Keratinocyte (primary cell): ENCODE data around the gene PIWIL4. TPM values are rescaled to one million over a fixed set of nuclear protein-coding genes. Genes with fewer than 3 reads are reported as not detected.
A peak's percentile ranks its signal among the peaks of the same experiment; 100 is the strongest.

Source experiments
- DNase-seq: peaks from one replicate; pipeline ENCODE4 v3.0.0-alpha.2; 2011; ENCODE audit warnings: low read depth, missing footprints, low spot score
- FAIRE-seq: peaks from 2 replicates; lab custom pipeline; 2011; peaks lifted over from hg19 to GRCh38; lab: Jason Lieb, UNC
- H2AFZ ChIP-seq: 2 replicates; pipeline ENCODE4 v1.6.0; 2012; ENCODE audit warnings: low read length, control low read depth, inconsistent platforms; ENCODE audit not compliant: control insufficient read depth
- H3K27ac ChIP-seq: 2 replicates; pipeline ENCODE4 v1.5.1; 2011; ENCODE audit warnings: low read length; ENCODE audit not compliant: control insufficient read depth, insufficient read depth
- H3K27me3 ChIP-seq: 3 replicates; pipeline ENCODE4 v1.6.0; 2011; ENCODE audit warnings: low read length; ENCODE audit not compliant: control insufficient read depth, insufficient read depth; ENCODE audit errors: extremely low read depth
- H3K36me3 ChIP-seq, 2 experiments: 2 replicates in 1 of 2; 3 replicates in 1 of 2; pipeline ENCODE4 v1.5.1; 2011; ENCODE audit warnings: low read length in 2 of 2, mild to moderate bottlenecking in 1 of 2; ENCODE audit not compliant: control insufficient read depth in 2 of 2, insufficient read depth in 2 of 2; ENCODE audit errors: extremely low read depth in 1 of 2
- H3K4me1 ChIP-seq: 3 replicates; pipeline ENCODE4 v1.5.1; 2011; ENCODE audit warnings: low read length; ENCODE audit not compliant: control insufficient read depth, insufficient read depth; ENCODE audit errors: extremely low read depth
- H3K4me2 ChIP-seq: 3 replicates; pipeline ENCODE4 v1.6.0; 2011; ENCODE audit warnings: low read depth, low read length; ENCODE audit not compliant: control insufficient read depth, insufficient read depth; ENCODE audit errors: extremely low read depth
- H3K4me3 ChIP-seq, 3 experiments: fragments of 200-600 bp in 1 of 3; sonication (generic) in 1 of 3; 2 replicates in 2 of 3; 3 replicates in 1 of 3; pipeline ENCODE4 v1.5.1; 2011 to 2016; ENCODE audit warnings: low read length in 3 of 3, mild to moderate bottlenecking in 3 of 3, control low read depth in 2 of 3, inconsistent platforms in 1 of 3, low read depth in 1 of 3, mixed read lengths in 1 of 3, mixed run types in 1 of 3, moderate library complexity in 1 of 3; ENCODE audit not compliant: control insufficient read depth in 2 of 3, insufficient read depth in 2 of 3; ENCODE audit errors: extremely low read depth in 1 of 3
- H3K79me2 ChIP-seq: 2 replicates; pipeline ENCODE4 v1.6.0; 2012; ENCODE audit warnings: low read length; ENCODE audit not compliant: control insufficient read depth, insufficient read depth
- H3K9ac ChIP-seq: 3 replicates; pipeline ENCODE4 v1.6.0; 2011; ENCODE audit warnings: low read length; ENCODE audit not compliant: control insufficient read depth, insufficient read depth; ENCODE audit errors: extremely low read depth
- H3K9me1 ChIP-seq: 3 replicates; pipeline ENCODE4 v1.6.0; 2011; ENCODE audit warnings: low read length; ENCODE audit not compliant: control insufficient read depth, insufficient read depth; ENCODE audit errors: extremely low read depth
- H3K9me3 ChIP-seq: 2 replicates; pipeline ENCODE4 v1.5.1; 2012; ENCODE audit warnings: low read depth, low read length; ENCODE audit not compliant: control insufficient read depth
- H4K20me1 ChIP-seq: 3 replicates; pipeline ENCODE4 v1.6.0; 2011; ENCODE audit warnings: low read length; ENCODE audit not compliant: control insufficient read depth, insufficient read depth; ENCODE audit errors: extremely low read depth
- CTCF ChIP-seq, 3 experiments: IDR thresholded peaks in 1 of 3; conservative IDR thresholded peaks in 1 of 3; optimal IDR thresholded peaks in 1 of 3; 2 replicates in 2 of 3; 3 replicates in 1 of 3; pipeline versions ENCODE3 to v1.5.1; 2011; ENCODE audit warnings: low read length in 3 of 3, mild to moderate bottlenecking in 3 of 3, moderate library complexity in 2 of 3, control low read depth in 1 of 3, inconsistent platforms in 1 of 3; ENCODE audit not compliant: insufficient read depth in 2 of 3; ENCODE audit errors: extremely low read depth in 1 of 3
- EZH2 ChIP-seq: IDR thresholded peaks from one replicate; pipeline ENCODE4 v1.6.1; 2012; ENCODE audit warnings: inconsistent platforms, mild to moderate bottlenecking, low read length, moderate library complexity
- dilution Hi-C: fragments of 300-500 bp; cut with MboI; formaldehyde crosslinking; loops from one replicate; pipeline ENCODE4 v1.7.0; 2020; ENCODE audit warnings: low sequenced_read_pairs; ENCODE audit not compliant: extremely low pct_ligation_motif_present
- polyA plus RNA-seq, 5 experiments: library from polyadenylated mRNA; depleted of rRNA in 3 of 5; stranded (reverse) in 3 of 5; stranded (forward) in 1 of 5; unstranded in 1 of 5; fragments of >200 nt; gene quantifications; 1 replicate in 1 of 5; 2 replicates in 3 of 5; 3 replicates in 1 of 5; pipeline versions ENCODE4 v1.2.1 to v1.2.3, GENCODE V29; 2011 to 2012; ENCODE audit warnings: missing spikeins in 2 of 5, low read depth in 1 of 5, low replicate concordance in 1 of 5

Gene PIWIL4
- polyA plus RNA-seq, 1 donor (not counting 4 experiments of a cell fraction or from before 2014, with no cell fraction given), result 0.14 TPM

DNA sequence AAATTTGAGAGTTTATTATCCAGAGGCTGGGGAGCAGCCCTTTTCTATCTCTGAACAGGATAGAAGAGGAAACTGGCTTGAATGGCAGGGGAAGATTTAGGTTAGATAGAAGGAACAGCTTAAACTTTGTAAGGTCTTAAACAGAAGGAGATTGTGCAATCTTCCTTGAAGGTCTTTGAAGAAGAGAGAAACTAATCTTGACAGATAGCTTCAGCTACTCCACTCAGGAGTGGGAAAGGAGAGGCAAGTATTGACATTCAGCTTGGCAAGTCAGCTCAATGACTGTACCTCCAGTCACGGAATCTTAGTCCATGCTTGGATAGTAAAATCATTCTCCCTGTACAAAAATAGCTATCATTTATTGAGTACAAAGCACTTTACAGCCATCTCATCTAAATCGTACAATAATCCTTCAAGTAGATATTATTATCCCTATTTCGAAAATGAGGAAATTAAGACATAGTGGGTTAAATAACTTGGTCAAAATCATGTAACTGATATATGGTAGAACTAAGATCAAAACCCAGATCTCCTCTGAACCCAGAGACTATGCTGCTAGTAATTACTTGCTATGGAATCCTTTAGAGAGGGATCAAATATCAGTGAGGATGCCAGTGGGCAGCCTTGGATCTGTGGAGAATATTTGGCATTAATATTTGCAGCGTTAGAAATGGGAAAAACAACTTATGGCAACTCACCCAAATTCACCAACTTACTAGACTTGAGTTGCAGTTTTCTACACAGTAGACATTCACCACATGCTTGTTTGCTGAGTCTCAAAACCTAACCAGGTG is 40.3 kb upstream of the PIWIL4 start:
- dilution Hi-C loops, result no loop called here
- Histone ChIP-seq H3K4me1 (peaks cover 23% of the 10 kb centered on the region), H3K9me3 (no peaks in the 10 kb centered on the region), H3K79me2 (no peaks in the 10 kb centered on the region), H2AFZ (no peak overlapping the region), H3K4me3 (no peak overlapping the region), H3K36me3 (no peaks in the 10 kb centered on the region), H3K27me3 (no peaks in the 10 kb centered on the region), H3K9ac (no peak overlapping the region), H3K9me1 (no peaks in the 10 kb centered on the region), H4K20me1 (no peaks in the 10 kb centered on the region), H3K4me2 (no peak overlapping the region), H3K27ac (no peak overlapping the region)
- DNase-seq (no peak), FAIRE-seq (peak; percentile 73)
- TF ChIP-seq EZH2, result no peak

DNA sequence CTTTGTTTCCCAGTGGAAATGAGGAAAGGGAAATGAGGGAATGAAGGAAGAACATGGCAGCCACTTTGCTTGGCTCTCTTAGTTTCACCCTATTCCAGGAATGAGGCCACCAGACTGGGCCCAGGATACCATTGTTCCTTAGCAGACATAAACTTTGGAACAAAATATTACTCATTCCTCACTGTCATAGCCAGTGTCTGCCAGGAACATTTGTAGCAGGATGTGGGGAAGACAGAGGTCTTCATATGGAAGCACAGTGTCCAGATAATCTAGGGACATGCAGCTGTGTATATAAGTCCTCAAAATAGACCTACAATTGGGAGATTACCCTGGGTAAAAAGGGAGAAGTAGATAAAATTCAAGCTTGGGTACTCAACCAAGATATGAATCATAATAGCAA is 38.6 kb upstream of the PIWIL4 start:
- no peaks in the 10 kb centered on the region for H3K79me2 ChIP-seq
- H3K4me1 ChIP-seq, result peaks cover 23% of the 10 kb centered on the region
- no peaks in the 10 kb centered on the region for H3K27me3 ChIP-seq
- no peaks in the 10 kb centered on the region for H3K9me1 ChIP-seq
- no peaks in the 10 kb centered on the region for H4K20me1 ChIP-seq
- no peak overlapping the region for H3K4me3 ChIP-seq
- H3K4me2 ChIP-seq, result no peak overlapping the region
- H3K9ac ChIP-seq, result no peak overlapping the region
- TF ChIP-seq EZH2, result no peak
- no peak for TF ChIP-seq CTCF (optimal IDR thresholded peaks at IDR 0.05 in 1 of 3, IDR thresholded peaks at IDR 0.05 in 1 of 3, conservative IDR thresholded peaks at IDR 0.05 in 1 of 3; ENCODE audit: extremely low read depth in 1 of 3, insufficient read depth in 2 of 3, low read length in 3 of 3)
- dilution Hi-C loops, result no loop called here
- H2AFZ ChIP-seq, result no peak overlapping the region
- H3K27ac ChIP-seq, result no peak overlapping the region
- no peaks in the 10 kb centered on the region for H3K36me3 ChIP-seq
- H3K9me3 ChIP-seq, result no peaks in the 10 kb centered on the region
- FAIRE-seq (no peak), DNase-seq (no peak)
